CD4-positive, CD25-positive, alpha-beta regulatory T cell (primary cell): ENCODE results near the gene DNASE1. TPM values are rescaled to one million over a fixed set of nuclear protein-coding genes. Genes with fewer than 3 reads are reported as not detected.

Experiments used
- ATAC-seq, 2 donors: fragments of 150-1000 bp; cut with Tn5 transposase; one replicate each; pipeline ENCODE4 v1.10.0; 2021; ENCODE audit warnings: low read depth in 2 of 2, moderate number of reproducible peaks in 2 of 2, moderate library complexity in 1 of 2
- DNase-seq, 3 donors: peaks; one replicate each; pipeline versions ENCODE4 v3.0.0 to v3.0.0-alpha.2; 2012 to 2022; ENCODE audit warnings: mixed read lengths in 1 of 3
- H3K27ac ChIP-seq: one replicate; pipeline ENCODE4 v1.7.0; 2013; ENCODE audit warnings: mild to moderate bottlenecking, low read length; ENCODE audit not compliant: insufficient read depth, poor library complexity, severe bottlenecking
- H3K27me3 ChIP-seq: one replicate; pipeline ENCODE4 v1.7.0; 2013; ENCODE audit warnings: low read length; ENCODE audit not compliant: control insufficient read depth, insufficient read depth
- H3K36me3 ChIP-seq: one replicate; pipeline ENCODE4 v1.7.0; 2013; ENCODE audit warnings: mild to moderate bottlenecking, low read length, moderate library complexity; ENCODE audit not compliant: control insufficient read depth, insufficient read depth
- H3K4me1 ChIP-seq: 2 replicates; pipeline ENCODE4 v1.7.0; 2013; ENCODE audit warnings: mild to moderate bottlenecking, low read length; ENCODE audit not compliant: insufficient read depth, control insufficient read depth, poor library complexity, severe bottlenecking
- H3K4me3 ChIP-seq: one replicate; pipeline ENCODE4 v1.7.0; 2013; ENCODE audit warnings: low read depth, mild to moderate bottlenecking, low read length, moderate library complexity
- H3K9me3 ChIP-seq, 2 experiments: 1 replicate in 1 of 2; 2 replicates in 1 of 2; pipeline ENCODE4 v1.7.0; 2013; ENCODE audit warnings: low read length in 2 of 2, mild to moderate bottlenecking in 1 of 2, moderate library complexity in 1 of 2; ENCODE audit not compliant: control insufficient read depth in 2 of 2
- H3K27ac Mint-ChIP-seq, 3 donors: one replicate each; pipeline ENCODE4 v1.8.0; 2020 to 2022; ENCODE audit warnings: mild to moderate bottlenecking in 3 of 3, mixed read lengths in 3 of 3, moderate library complexity in 2 of 3
- H3K27me3 Mint-ChIP-seq: one replicate; pipeline ENCODE4 v1.8.0; 2022; ENCODE audit warnings: mild to moderate bottlenecking, mixed read lengths
- H3K36me3 Mint-ChIP-seq: one replicate; pipeline ENCODE4 v1.8.0; 2020; ENCODE audit warnings: mixed read lengths
- H3K4me1 Mint-ChIP-seq, 4 donors: one replicate each; pipeline ENCODE4 v1.8.0; 2020 to 2022; ENCODE audit warnings: mixed read lengths in 4 of 4, mild to moderate bottlenecking in 1 of 4
- H3K4me3 Mint-ChIP-seq, 4 donors: one replicate each; pipeline ENCODE4 v1.8.0; 2020 to 2022; ENCODE audit warnings: mild to moderate bottlenecking in 4 of 4, mixed read lengths in 4 of 4, moderate library complexity in 3 of 4
- H3K9me3 Mint-ChIP-seq, 7 donors: one replicate each; pipeline ENCODE4 v1.8.0; 2020 to 2022; ENCODE audit warnings: mixed read lengths in 7 of 7, mild to moderate bottlenecking in 3 of 7, moderate library complexity in 2 of 7
- polyA plus RNA-seq, 4 donors: library from polyadenylated mRNA; unstranded; fragments of 300-500 nt; fragmentation: Illumina TruSeq; gene quantifications; one replicate each; pipeline ENCODE4 v1.2.3, GENCODE V29; 2021
- total RNA-seq: library from RNA; stranded (reverse); gene quantifications from one replicate; pipeline ENCODE4 v1.2.3, GENCODE V29; 2022

DNASE1 gene
- total and polyA plus RNA-seq, 5 donors from 2014 or later = 1.6 to 41.9 (median 3.8) TPM

GRCh38 chr16:3642397-3643094, 11.9 kb upstream of the DNASE1 start:
- ATAC-seq = no peak
- no peaks in the 10 kb centered on the region for H3K9me3 ChIP-seq
- H3K27me3 ChIP-seq = no peaks in the 10 kb centered on the region
- H3K4me1 ChIP-seq = peaks cover 8% of the 10 kb centered on the region
- H3K4me3 ChIP-seq = no peak overlapping the region
- no peak overlapping the region for H3K4me3 Mint-ChIP-seq
- peaks cover 9% of the 10 kb centered on the region for H3K36me3 Mint-ChIP-seq
- DNase-seq = no peak
- H3K27me3 Mint-ChIP-seq = no peaks in the 10 kb centered on the region
- peaks cover 37% of the 10 kb centered on the region for H3K36me3 ChIP-seq
- no peak overlapping the region for H3K27ac ChIP-seq
- H3K9me3 Mint-ChIP-seq = peaks cover 0 to 1% (median 0%) of the 10 kb centered on the region in 7 donors
- peak overlapping the region in 1 of 3 donors; percentile 51 for H3K27ac Mint-ChIP-seq
- peaks cover 4 to 20% (median 17%) of the 10 kb centered on the region in 4 donors for H3K4me1 Mint-ChIP-seq

GRCh38 chr16:3643095-3643730, 11.3 kb upstream of the DNASE1 start:
- Histone ChIP-seq H3K4me3 (no peak overlapping the region), H3K9me3 (no peaks in the 10 kb centered on the region), H3K27me3 (no peaks in the 10 kb centered on the region), H3K36me3 (peaks cover 37% of the 10 kb centered on the region), H3K27ac (no peak overlapping the region), H3K4me1 (peaks cover 4% of the 10 kb centered on the region)
- Mint-ChIP-seq H3K4me3 (no peak overlapping the region), H3K9me3 (peaks cover 0 to 1% (median 0%) of the 10 kb centered on the region in 7 donors), H3K27me3 (no peaks in the 10 kb centered on the region), H3K36me3 (peaks cover 9% of the 10 kb centered on the region), H3K27ac (no peak overlapping the region), H3K4me1 (peaks cover 0 to 14% (median 10%) of the 10 kb centered on the region in 4 donors)
- DNase-seq (no peak), ATAC-seq (no peak)

- Mint-ChIP-seq H3K27me3 (no peaks in the 10 kb centered on the region), H3K4me1 (peaks cover 0 to 6% (median 1%) of the 10 kb centered on the region in 4 donors), H3K4me3 (no peak overlapping the region), H3K9me3 (no peaks in the 10 kb centered on the region), H3K36me3 (peaks cover 4% of the 10 kb centered on the region), H3K27ac (no peak overlapping the region)
- Histone ChIP-seq H3K4me3 (no peak overlapping the region), H3K4me1 (peaks cover 4% of the 10 kb centered on the region), H3K27ac (no peak overlapping the region), H3K9me3 (no peaks in the 10 kb centered on the region), H3K27me3 (no peaks in the 10 kb centered on the region), H3K36me3 (peaks cover 33% of the 10 kb centered on the region)
- no peak for DNase-seq
- ATAC-seq = no peak
Observed at GRCh38 chr16:3645108-3645503, 9.4 kb upstream of the DNASE1 start.

- Histone ChIP-seq H3K27ac (no peak overlapping the region), H3K9me3 (no peaks in the 10 kb centered on the region), H3K27me3 (no peaks in the 10 kb centered on the region), H3K4me3 (no peak overlapping the region), H3K36me3 (peaks cover 28% of the 10 kb centered on the region), H3K4me1 (peaks cover 4% of the 10 kb centered on the region)
- Mint-ChIP-seq H3K9me3 (no peaks in the 10 kb centered on the region), H3K36me3 (peaks cover 9% of the 10 kb centered on the region), H3K27me3 (no peaks in the 10 kb centered on the region), H3K4me1 (peaks cover 0 to 6% (median 0%) of the 10 kb centered on the region in 4 donors), H3K4me3 (no peak overlapping the region), H3K27ac (peak overlapping the region in 2 of 3 donors; percentile 41 to 46)
- DNase-seq (no peak), ATAC-seq (no peak)
Observed at GRCh38 chr16:3645504-3646347, 8.8 kb upstream of the DNASE1 start.

- peaks cover 28% of the 10 kb centered on the region for H3K36me3 ChIP-seq
- H3K27me3 Mint-ChIP-seq = no peaks in the 10 kb centered on the region
- peak overlapping the region in 2 of 3 donors; percentile 46 to 92 for H3K27ac Mint-ChIP-seq
- H3K27ac ChIP-seq = no peak overlapping the region
- H3K36me3 Mint-ChIP-seq = peaks cover 9% of the 10 kb centered on the region
- no peaks in the 10 kb centered on the region for H3K9me3 ChIP-seq
- no peak overlapping the region for H3K4me3 Mint-ChIP-seq
- no peak overlapping the region for H3K4me3 ChIP-seq
- peaks cover 0 to 6% (median 0%) of the 10 kb centered on the region in 4 donors for H3K4me1 Mint-ChIP-seq
- ATAC-seq (no peak), DNase-seq (no peak)
- H3K9me3 Mint-ChIP-seq = no peaks in the 10 kb centered on the region
- peaks cover 3% of the 10 kb centered on the region for H3K4me1 ChIP-seq
- no peaks in the 10 kb centered on the region for H3K27me3 ChIP-seq
Observed at GRCh38 chr16:3646348-3646920, 8.1 kb upstream of the DNASE1 start.

- H3K9me3 Mint-ChIP-seq = no peaks in the 10 kb centered on the region
- Histone ChIP-seq H3K27me3 (no peaks in the 10 kb centered on the region), H3K27ac (no peak overlapping the region), H3K9me3 (no peaks in the 10 kb centered on the region), H3K36me3 (peaks cover 15% of the 10 kb centered on the region), H3K4me3 (no peak overlapping the region), H3K4me1 (no peaks in the 10 kb centered on the region)
- no peak overlapping the region for H3K4me3 Mint-ChIP-seq
- H3K27ac Mint-ChIP-seq = peak overlapping the region in 1 of 3 donors; percentile 55
- H3K4me1 Mint-ChIP-seq = peaks cover 0 to 6% (median 1%) of the 10 kb centered on the region in 4 donors
- DNase-seq (no peak), ATAC-seq (no peak)
- no peaks in the 10 kb centered on the region for H3K27me3 Mint-ChIP-seq
- peaks cover 13% of the 10 kb centered on the region for H3K36me3 Mint-ChIP-seq
Observed at GRCh38 chr16:3650631-3651265, 3.7 kb upstream of the DNASE1 start.
